ENCODE results near the gene MRPL21. TPM values are rescaled to one million over a fixed set of nuclear protein-coding genes. Genes with fewer than 3 reads are reported as not detected.

MRPL21 gene
- total and polyA plus RNA-seq, 2 of the 13 experiments (the other 11 are each of a cell fraction or from before 2014, with no cell fraction given), result 61.5 to 100 TPM

GRCh38 chr11:68897441-68897840 is 6.2 kb downstream of the MRPL21 start:
- H4K20me1 ChIP-seq (ENCODE audit: insufficient read depth, low read length), result no peaks in the 10 kb centered on the region
- no peak overlapping the region for H3K9ac ChIP-seq (ENCODE audit: insufficient read depth, low read depth, low read length)
- 90% methylated on average over 4 of the region's 9 CpGs for WGBS (ENCODE audit: low lambda C conversion rate)
- H3K79me2 ChIP-seq (ENCODE audit: insufficient read depth, low read length), result peaks cover 19% of the 10 kb centered on the region
- H3K4me2 ChIP-seq (ENCODE audit: low read depth, low read length), result no peak overlapping the region
- TF ChIP-seq MEIS1 (CRISPR knock-in tag; IDR thresholded peaks at IDR 0.05; ENCODE audit: borderline replicate concordance) (no peak), ZNF569 (CRISPR knock-in tag; IDR thresholded peaks at IDR 0.05; ENCODE audit: borderline replicate concordance) (no peak), U2AF1 (optimal IDR thresholded peaks at IDR 0.05; ENCODE audit: low read depth, low read length) (no peak), TCF7L2 (IDR thresholded peaks at IDR 0.05; ENCODE audit: low read depth, low read length) (no peak), SRSF4 (IDR thresholded peaks at IDR 0.05; ENCODE audit: low read depth, low read length, poor library complexity, severe bottlenecking) (no peak), ZSCAN30 (CRISPR knock-in tag; IDR thresholded peaks at IDR 0.05) (no peak), ZNF563 (CRISPR knock-in tag; IDR thresholded peaks at IDR 0.05) (no peak)
- ChIA-PET CTCF (ENCODE audit: low intra/inter-chr PET ratio, low total read pairs) (no interaction called here), POLR2A (no interaction called here)
- H3K36me3 ChIP-seq (replicated peaks in 1 of 2; ENCODE audit: control insufficient read depth in 1 of 2, insufficient read depth in 2 of 2, low read length in 2 of 2), result peaks cover 27 to 66% of the 10 kb centered on the region in 2 experiments; a peak in 4 of 5 replicates
- H3K27ac ChIP-seq (ENCODE audit: extremely low read length, insufficient read depth, low read length), result no peak overlapping the region
- no TSS peak for BruUV-seq (replicated peaks)
- H2AFZ ChIP-seq (ENCODE audit: low read length), result no peak overlapping the region
- H3K4me3 ChIP-seq (replicated peaks in 1 of 3; ENCODE audit: insufficient read depth in 1 of 3, low read depth in 2 of 3, low read length in 3 of 3), result no peak overlapping the region
- intact Hi-C loops (cut with micrococcal nuclease; ENCODE audit: unreplicated experiment), result no loop called here
- H3K27me3 ChIP-seq (ENCODE audit: control insufficient read depth in 1 of 2, insufficient read depth in 2 of 2, low read length in 2 of 2), result no peaks in the 10 kb centered on the region
- H3K9me3 ChIP-seq (ENCODE audit: low read length), result no peaks in the 10 kb centered on the region
- ATAC-seq, result no peak
- no peak for DNase-seq (ENCODE audit: low spot score)
- FAIRE-seq, result no peak
- peaks cover 15% of the 10 kb centered on the region for H3K4me1 ChIP-seq (ENCODE audit: insufficient read depth, low read length)
- in situ Hi-C loops (cut with HindIII; ENCODE audit: extremely low pct_ligation_motif_present, low pct_unique_long_range_greater_than_20kb), result loop anchor here (25.0 kb wide), 1 partner anchor 260 kb away; no protein-coding TSS in a partner anchor

GRCh38 chr11:68896171-68896959 is 7.3 kb downstream of the MRPL21 start:
- POLR2A ChIA-PET, result no interaction called here
- Histone ChIP-seq H3K27ac (ENCODE audit: extremely low read length, insufficient read depth, low read length) (no peak overlapping the region), H2AFZ (ENCODE audit: low read length) (no peak overlapping the region), H3K4me3 (replicated peaks in 1 of 3; ENCODE audit: insufficient read depth in 1 of 3, low read depth in 2 of 3, low read length in 3 of 3) (no peak overlapping the region), H3K79me2 (ENCODE audit: insufficient read depth, low read length) (peaks cover 8% of the 10 kb centered on the region), H3K27me3 (ENCODE audit: control insufficient read depth in 1 of 2, insufficient read depth in 2 of 2, low read length in 2 of 2) (no peaks in the 10 kb centered on the region), H3K9ac (ENCODE audit: insufficient read depth, low read depth, low read length) (no peak overlapping the region), H4K20me1 (ENCODE audit: insufficient read depth, low read length) (no peaks in the 10 kb centered on the region), H3K36me3 (replicated peaks in 1 of 2; ENCODE audit: control insufficient read depth in 1 of 2, insufficient read depth in 2 of 2, low read length in 2 of 2) (peaks cover 31 to 71% of the 10 kb centered on the region in 2 experiments; a peak in 4 of 5 replicates), H3K4me1 (ENCODE audit: insufficient read depth, low read length) (peaks cover 4% of the 10 kb centered on the region), H3K9me3 (ENCODE audit: low read length) (no peaks in the 10 kb centered on the region), H3K4me2 (ENCODE audit: low read depth, low read length) (no peak overlapping the region)
- FAIRE-seq (no peak), DNase-seq (ENCODE audit: low spot score) (no peak), ATAC-seq (no peak; the same call in 2 of the 3 replicates)
- TF ChIP-seq ZMAT5 (CRISPR knock-in tag; IDR thresholded peaks at IDR 0.05; ENCODE audit: borderline replicate concordance, low read depth) (no peak), AGO2 (optimal IDR thresholded peaks at IDR 0.05; ENCODE audit: low read depth, low read length) (peak; percentile 33)
- in situ Hi-C loops (cut with HindIII; ENCODE audit: extremely low pct_ligation_motif_present, low pct_unique_long_range_greater_than_20kb), result loop anchor here (25.0 kb wide), 1 partner anchor 259 kb away; no protein-coding TSS in a partner anchor
- CTCF ChIA-PET (ENCODE audit: low intra/inter-chr PET ratio, low total read pairs), result no interaction called here
- intact Hi-C loops (cut with micrococcal nuclease; ENCODE audit: unreplicated experiment), result no loop called here
- no TSS peak for BruUV-seq (replicated peaks)
- 98% methylated on average over 19 of the region's 23 CpGs for WGBS (ENCODE audit: low lambda C conversion rate)

Data from HepG2 (cell line).